Gastrocnemius medialis (tissue), 4 donors: ENCODE data around the gene TRIM44. TPM values are rescaled to one million over a fixed set of nuclear protein-coding genes. Genes with fewer than 3 reads are reported as not detected.

Experiments used
- ATAC-seq, 2 donors: fragments of 150-250 bp; one replicate each; pipeline ENCODE4 v1.9.1; 2016
- DNase-seq, 2 donors: peaks; one replicate each; pipeline ENCODE4 v3.0.0-alpha.2; 2019
- H3K27ac ChIP-seq, 4 donors: fragments of 200-600 bp; sonication (generic); 1 replicate in 1 of 4; 2 replicates in 3 of 4; pipeline ENCODE4 v1.5.1; 2016 to 2018; ENCODE audit warnings: mild to moderate bottlenecking in 2 of 4, moderate library complexity in 1 of 4
- H3K27me3 ChIP-seq, 3 donors: fragments of 200-600 bp; sonication (generic) in 2 of 3; 1 replicate in 1 of 3; 2 replicates in 2 of 3; pipeline versions ENCODE4 v1.5.1 to v1.6.0; 2016 to 2019; ENCODE audit warnings: mild to moderate bottlenecking in 1 of 3, moderate library complexity in 1 of 3
- H3K36me3 ChIP-seq, 2 donors: fragments of 200-600 bp; sonication (generic) in 1 of 2; one replicate each; pipeline ENCODE4 v1.5.1; 2017 to 2018
- H3K4me1 ChIP-seq, 2 donors: fragments of 200-600 bp; sonication (generic) in 1 of 2; one replicate each; pipeline ENCODE4 v1.5.1; 2016 to 2017; ENCODE audit warnings: mild to moderate bottlenecking in 2 of 2
- H3K4me3 ChIP-seq, 4 donors: fragments of 200-600 bp; sonication (generic) in 3 of 4; 1 replicate in 1 of 4; 2 replicates in 3 of 4; pipeline ENCODE4 v1.5.1; 2016 to 2019; ENCODE audit warnings: mild to moderate bottlenecking in 2 of 4
- H3K9me3 ChIP-seq, 3 donors: fragments of 200-600 bp; sonication (generic) in 2 of 3; 1 replicate in 1 of 3; 2 replicates in 2 of 3; pipeline ENCODE4 v1.5.1; 2016 to 2019
- POLR2A ChIP-seq, 2 donors: fragments of 450-650 bp; IDR thresholded peaks; one replicate each; pipeline ENCODE4 v1.6.1; 2017; ENCODE audit warnings: antibody characterized with exemption in 2 of 2, mild to moderate bottlenecking in 2 of 2, moderate library complexity in 2 of 2
- in situ Hi-C, 4 donors: fragments of 200-750 bp; cut with MboI; loops; one replicate each; pipeline versions ENCODE4 v1.15.0 to v1.8.0; 2017; ENCODE audit warnings: low sequenced_read_pairs in 4 of 4
- intact Hi-C: fragments of 100-400 bp; cut with DNase I; formaldehyde crosslinking; loops from one replicate; pipeline ENCODE4 v1.15.1; 2023; ENCODE audit warnings: low total_unique reads
- total RNA-seq, 4 donors: library from RNA; depleted of rRNA; stranded (reverse); fragments of >200 nt; gene quantifications; one replicate each; pipeline versions ENCODE4 v1.1.0 to v1.2.3, GENCODE V29; 2016
- TF ChIP-seq, protein P1 (sequence below), 5 experiments: fragments of 450-650 bp in 3 of 5; fragments of 200-600 bp in 2 of 5; sonication (generic) in 2 of 5; IDR thresholded peaks in 4 of 5; conservative IDR thresholded peaks in 1 of 5; 1 replicate in 4 of 5; 2 replicates in 1 of 5; pipeline ENCODE4 v1.5.1; 2016 to 2019; ENCODE audit warnings: antibody characterized with exemption in 5 of 5, mild to moderate bottlenecking in 3 of 5, moderate library complexity in 3 of 5

Gene TRIM44
- total RNA-seq, 4 donors from 2014 or later, result 25.5 to 30.5 (median 26.2) TPM

DNA sequence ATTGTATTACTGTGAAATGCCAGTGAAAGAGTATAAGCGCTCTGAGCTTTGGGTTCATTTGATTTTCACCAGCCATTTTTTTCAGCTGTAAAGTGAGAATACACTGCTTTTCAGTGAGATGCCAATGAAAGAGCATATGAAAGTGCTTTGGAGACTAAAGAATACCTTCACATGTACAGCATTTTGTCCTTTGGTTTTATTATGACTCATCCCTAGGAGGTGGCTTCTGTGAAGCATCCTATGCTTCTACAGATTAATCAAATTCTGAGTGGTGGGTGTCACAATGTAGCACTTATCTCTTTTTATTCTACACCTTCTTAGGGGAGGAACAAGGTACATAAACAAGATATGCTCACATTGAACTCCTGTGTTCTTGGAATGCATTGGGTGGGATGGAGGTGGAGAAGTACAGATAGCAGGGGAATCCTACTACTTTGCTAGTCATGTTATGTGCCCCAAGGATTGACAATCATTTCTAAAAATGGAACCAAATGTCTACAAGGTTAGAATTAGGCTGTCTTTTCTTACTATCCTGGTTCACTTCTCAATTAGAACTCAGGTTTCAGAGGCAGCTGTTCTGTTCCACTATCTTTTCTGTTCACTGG lies 18.7 kb downstream of the TRIM44 start:
- Histone ChIP-seq H3K4me1 (peaks cover 50 to 55% of the 10 kb centered on the region in 2 donors), H3K9me3 (no peaks in the 10 kb centered on the region), H3K27me3 (no peaks in the 10 kb centered on the region), H3K27ac (no peak overlapping the region), H3K36me3 (peaks cover 0 to 2% of the 10 kb centered on the region in 2 donors), H3K4me3 (no peak overlapping the region)
- intact Hi-C loops (no loop called here), in situ Hi-C loops (no loop called here)
- ATAC-seq, result no peak
- no peak for TF ChIP-seq POLR2A (IDR thresholded peaks at IDR 0.05)
- TF ChIP-seq, protein P1, sequence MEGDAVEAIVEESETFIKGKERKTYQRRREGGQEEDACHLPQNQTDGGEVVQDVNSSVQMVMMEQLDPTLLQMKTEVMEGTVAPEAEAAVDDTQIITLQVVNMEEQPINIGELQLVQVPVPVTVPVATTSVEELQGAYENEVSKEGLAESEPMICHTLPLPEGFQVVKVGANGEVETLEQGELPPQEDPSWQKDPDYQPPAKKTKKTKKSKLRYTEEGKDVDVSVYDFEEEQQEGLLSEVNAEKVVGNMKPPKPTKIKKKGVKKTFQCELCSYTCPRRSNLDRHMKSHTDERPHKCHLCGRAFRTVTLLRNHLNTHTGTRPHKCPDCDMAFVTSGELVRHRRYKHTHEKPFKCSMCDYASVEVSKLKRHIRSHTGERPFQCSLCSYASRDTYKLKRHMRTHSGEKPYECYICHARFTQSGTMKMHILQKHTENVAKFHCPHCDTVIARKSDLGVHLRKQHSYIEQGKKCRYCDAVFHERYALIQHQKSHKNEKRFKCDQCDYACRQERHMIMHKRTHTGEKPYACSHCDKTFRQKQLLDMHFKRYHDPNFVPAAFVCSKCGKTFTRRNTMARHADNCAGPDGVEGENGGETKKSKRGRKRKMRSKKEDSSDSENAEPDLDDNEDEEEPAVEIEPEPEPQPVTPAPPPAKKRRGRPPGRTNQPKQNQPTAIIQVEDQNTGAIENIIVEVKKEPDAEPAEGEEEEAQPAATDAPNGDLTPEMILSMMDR (IDR thresholded peaks at IDR 0.05 in 4 of 5, conservative IDR thresholded peaks at IDR 0.05 in 1 of 5), result no peak
- no peak for DNase-seq

DNA sequence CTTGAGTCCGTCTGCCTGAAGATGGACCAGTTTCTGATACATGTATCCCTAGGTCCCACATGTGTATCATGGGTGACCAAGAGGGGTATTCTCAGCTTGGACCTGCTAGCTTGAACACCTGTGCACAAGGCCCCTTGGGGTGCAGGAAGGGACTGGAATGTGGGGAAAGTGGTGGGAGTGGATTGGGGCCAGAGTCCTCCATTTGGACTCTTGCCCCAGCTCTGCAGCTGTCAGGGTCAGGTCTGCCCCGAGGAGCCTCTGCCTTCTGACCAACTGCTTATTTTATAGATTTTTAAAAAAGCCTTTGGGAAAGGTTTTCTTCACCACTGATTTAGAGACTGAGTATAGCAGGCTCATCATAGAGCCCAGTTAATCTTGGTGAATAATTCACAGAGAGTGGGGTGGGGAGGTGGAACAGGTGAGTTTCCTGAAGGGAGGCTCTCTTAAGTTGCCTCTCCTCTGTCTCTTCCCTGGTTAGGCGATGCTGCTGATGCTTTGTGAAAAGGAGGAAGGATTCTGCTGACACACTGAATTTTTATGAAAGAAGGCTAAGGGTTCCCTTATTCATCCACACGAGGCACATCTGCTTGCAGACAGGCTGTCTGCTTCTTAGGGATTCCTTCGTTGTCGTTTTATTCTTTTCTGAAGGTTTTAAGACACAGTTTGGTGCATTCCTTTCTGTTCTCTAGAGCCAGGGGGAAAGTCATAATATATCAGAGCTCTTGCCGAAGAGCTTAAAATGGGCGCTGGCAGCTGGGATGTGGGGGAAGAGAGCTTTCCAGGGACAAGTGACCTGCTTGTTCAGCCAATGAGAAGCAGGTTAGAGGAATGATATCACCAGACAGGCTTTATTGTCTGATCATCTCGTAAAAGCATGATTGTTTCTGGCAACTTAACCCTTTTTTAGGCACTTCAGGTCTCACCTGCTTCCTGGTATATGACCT lies 19.9 kb downstream of the TRIM44 start:
- peak in 1 of 2 donors; percentile 51 for ATAC-seq
- TF ChIP-seq POLR2A (IDR thresholded peaks at IDR 0.05), result no peak
- TF ChIP-seq, protein P1 (IDR thresholded peaks at IDR 0.05 in 4 of 5, conservative IDR thresholded peaks at IDR 0.05 in 1 of 5), result no peak
- Histone ChIP-seq H3K36me3 (peaks cover 0 to 14% of the 10 kb centered on the region in 2 donors), H3K4me1 (peaks cover 43 to 45% of the 10 kb centered on the region in 2 donors), H3K4me3 (peak overlapping the region in 2 of 4 donors; percentile 6 to 18), H3K9me3 (no peaks in the 10 kb centered on the region), H3K27ac (peak overlapping the region in 3 of 4 donors; percentile 3 to 45 (median 16)), H3K27me3 (no peaks in the 10 kb centered on the region)
- intact Hi-C loops, result no loop called here
- in situ Hi-C loops, result no loop called here
- no peak for DNase-seq

DNA sequence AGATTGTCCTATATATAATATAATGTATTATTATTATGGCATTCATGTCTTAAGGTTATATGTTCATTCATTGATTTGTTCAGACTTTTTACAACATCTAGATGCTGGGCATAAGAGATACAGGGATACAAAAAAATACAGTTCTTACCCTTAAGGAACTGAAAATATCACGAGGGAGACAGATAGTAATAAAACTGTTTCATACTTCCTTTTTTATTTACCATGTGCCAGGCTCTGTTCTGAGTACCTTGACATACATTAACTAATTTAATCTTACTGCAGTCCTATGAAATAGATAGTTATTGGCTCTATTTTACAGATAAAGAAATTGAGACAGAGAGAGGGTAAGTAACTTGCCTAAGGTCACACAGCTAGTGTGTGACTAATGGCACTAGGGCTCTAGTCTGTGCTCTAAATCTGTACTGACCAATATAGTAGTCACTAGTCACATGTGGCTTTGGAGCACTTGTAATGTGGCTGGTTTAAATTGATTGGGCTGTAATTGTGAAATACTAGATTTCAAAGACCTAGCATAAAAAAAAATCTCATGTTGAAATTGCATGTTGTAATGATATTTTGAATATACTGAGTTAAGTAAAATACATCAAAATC lies 21.3 kb downstream of the TRIM44 start:
- no peak for DNase-seq
- in situ Hi-C loops (no loop called here), intact Hi-C loops (no loop called here)
- Histone ChIP-seq H3K27me3 (no peaks in the 10 kb centered on the region), H3K27ac (no peak overlapping the region), H3K4me3 (no peak overlapping the region), H3K9me3 (no peaks in the 10 kb centered on the region), H3K36me3 (peaks cover 0 to 15% of the 10 kb centered on the region in 2 donors), H3K4me1 (peaks cover 34% of the 10 kb centered on the region in 2 donors)
- no peak for ATAC-seq
- TF ChIP-seq POLR2A (IDR thresholded peaks at IDR 0.05), result no peak
- TF ChIP-seq, protein P1 (IDR thresholded peaks at IDR 0.05 in 4 of 5, conservative IDR thresholded peaks at IDR 0.05 in 1 of 5), result no peak

DNA sequence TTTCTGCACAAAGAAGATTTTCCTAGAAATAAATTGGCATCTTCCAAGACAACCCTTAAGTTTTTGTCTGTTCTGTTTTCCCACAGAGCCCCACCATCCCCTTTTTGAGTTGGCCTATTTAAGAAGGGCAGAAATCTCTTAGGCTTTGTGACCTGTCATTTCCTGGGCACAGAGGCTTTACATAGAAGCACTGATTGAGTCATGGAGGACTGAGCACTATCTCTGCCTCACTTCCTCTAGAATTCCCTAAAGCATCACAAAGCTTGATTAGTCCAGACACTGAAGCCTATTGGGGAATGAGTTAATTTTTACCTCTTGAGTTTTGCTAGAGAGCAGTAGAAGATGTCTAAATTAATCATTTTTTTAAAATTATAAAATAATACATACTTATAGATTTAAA lies 25.4 kb downstream of the TRIM44 start:
- Histone ChIP-seq H3K4me3 (no peak overlapping the region), H3K27me3 (no peaks in the 10 kb centered on the region), H3K4me1 (peaks cover 15 to 21% of the 10 kb centered on the region in 2 donors), H3K27ac (no peak overlapping the region), H3K36me3 (peaks cover 0 to 15% of the 10 kb centered on the region in 2 donors), H3K9me3 (no peaks in the 10 kb centered on the region)
- intact Hi-C loops (no loop called here), in situ Hi-C loops (no loop called here)
- ATAC-seq (no peak), DNase-seq (no peak)
- TF ChIP-seq, protein P1 (IDR thresholded peaks at IDR 0.05 in 4 of 5, conservative IDR thresholded peaks at IDR 0.05 in 1 of 5), result no peak
- no peak for TF ChIP-seq POLR2A (IDR thresholded peaks at IDR 0.05)
